CD4-positive, alpha-beta T cell treated with Interleukin-10 for 1 hour (primary cell): Measurements from ENCODE around the gene DEXI.
"Not testable (repeated sequence)": the region's sequence is repeated elsewhere in the genome, so short reads cannot be mapped to it uniquely, and the experiment has no call there.

Source experiments
- DNase-seq: peaks from one replicate; pipeline ENCODE4 v3.0.0-alpha.2; 2020

DEXI gene

DNA sequence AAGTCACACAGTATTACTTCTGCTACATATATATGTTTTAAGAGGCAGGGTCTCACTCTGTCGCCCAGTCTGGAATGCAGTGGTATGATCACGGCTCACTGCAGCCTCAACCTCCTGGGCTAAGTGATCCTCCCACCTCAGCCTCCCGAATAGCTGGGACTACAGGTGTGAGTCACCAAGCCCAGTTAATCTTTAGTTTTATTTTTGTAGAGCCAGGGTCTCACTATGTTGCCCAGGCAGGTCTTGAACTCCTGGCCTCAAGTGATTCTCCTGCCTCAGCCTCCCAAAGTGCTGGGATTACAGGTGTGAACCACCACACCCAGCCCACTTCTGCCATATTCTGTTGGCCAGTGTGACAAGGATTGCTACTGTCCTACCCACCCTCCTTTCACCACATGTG lies 17.0 kb downstream of the DEXI start:
- not testable (repeated sequence) for DNase-seq

DNA sequence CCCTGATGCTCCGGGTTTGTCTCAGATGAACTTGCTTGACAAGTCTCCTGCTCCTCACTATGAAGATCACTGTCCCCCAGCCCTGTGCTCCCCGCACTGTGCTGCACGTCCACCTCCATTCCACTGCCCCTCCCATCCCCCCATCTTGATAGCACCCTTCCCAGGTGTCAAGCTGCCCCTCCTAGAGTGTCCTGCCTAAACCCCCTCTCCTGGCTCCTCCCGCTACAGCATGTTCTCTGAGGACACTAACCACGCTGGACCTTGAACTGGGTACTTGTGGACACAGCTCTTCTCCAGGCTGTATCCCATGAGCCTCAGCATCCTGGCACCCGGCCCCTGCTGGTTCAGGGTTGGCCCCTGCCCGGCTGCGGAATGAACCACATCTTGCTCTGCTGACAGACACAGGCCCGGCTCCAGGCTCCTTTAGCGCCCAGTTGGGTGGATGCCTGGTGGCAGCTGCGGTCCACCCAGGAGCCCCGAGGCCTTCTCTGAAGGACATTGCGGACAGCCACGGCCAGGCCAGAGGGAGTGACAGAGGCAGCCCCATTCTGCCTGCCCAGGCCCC lies 18.5 kb downstream of the DEXI start:
- DNase-seq, result no peak

GRCh38 chr16:10923146-10923649 lies 19.1 kb downstream of the DEXI start:
- no peak for DNase-seq

DNA sequence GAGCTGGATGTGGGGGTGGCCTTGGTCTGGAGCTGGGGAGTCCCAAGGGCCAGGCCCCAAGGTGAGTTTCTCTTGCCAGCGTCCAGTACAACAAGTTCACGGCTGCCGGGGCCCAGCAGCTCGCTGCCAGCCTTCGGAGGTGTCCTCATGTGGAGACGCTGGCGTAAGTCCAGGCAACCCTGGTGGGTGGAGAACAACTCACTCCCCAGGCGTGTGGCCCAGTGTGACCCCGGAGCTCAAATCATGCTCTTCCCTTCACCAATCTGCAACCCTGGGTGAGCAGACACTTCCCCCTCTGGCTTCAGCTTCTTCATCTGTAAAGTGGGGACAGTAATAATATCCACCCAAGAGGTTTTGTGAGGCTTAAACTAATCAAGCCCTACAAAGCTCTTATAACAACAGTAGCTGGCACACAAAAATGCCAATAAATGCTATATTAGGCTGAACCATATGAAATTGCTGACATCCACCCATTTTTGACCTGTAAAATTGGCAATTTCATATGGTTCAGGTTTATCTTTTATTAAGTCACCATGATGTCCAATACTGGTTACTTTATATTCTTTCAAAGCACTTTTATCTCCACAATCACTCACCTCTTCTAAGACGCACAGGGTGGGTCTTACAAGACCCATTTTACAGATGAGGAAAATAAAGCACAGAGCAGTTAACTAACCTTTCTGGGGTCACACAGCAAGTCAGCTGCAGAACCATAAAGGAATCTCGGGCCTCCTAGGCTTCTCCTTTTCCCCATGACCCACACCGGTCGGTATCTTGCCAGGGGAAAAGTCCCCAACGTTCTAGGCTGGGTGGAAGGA lies 19.7 kb downstream of the DEXI start:
- DNase-seq, result no peak

DNA sequence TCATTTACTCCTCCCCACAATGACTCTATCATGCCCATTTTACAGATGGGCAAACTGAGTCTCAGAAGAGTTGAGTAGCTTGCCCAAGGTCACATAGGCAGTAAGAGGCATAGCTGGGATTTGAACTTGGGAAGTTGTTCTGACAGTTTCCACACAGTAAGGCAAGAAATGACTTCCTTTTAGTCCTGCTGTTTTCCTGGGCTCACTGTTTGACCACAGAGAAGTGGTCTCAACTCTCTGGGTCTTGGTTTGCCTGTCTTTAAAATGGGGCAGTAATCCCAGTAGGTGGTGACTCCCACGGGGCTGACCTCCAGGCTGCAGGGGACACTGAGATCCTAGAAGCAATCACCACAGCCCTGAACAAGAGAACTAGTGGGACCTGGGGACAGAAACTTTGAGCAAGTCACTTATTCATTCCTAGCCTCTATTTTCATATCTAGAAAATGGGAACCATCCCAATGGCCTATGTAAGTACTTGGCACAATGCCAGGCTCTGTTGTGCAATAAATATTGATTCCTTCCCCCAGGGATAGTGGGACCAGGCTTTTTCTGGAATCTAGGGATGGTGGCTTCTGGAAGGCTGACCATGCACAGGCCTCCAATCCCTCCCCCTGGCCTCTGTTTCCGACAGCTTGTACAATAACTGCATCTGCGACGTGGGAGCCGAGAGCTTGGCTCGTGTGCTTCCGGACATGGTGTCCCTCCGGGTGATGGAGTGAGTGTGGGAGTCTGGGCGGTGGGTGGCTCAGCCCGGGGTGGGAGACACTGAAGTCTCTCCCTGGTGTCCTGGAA lies 20.5 kb downstream of the DEXI start:
- no peak for DNase-seq

DNA sequence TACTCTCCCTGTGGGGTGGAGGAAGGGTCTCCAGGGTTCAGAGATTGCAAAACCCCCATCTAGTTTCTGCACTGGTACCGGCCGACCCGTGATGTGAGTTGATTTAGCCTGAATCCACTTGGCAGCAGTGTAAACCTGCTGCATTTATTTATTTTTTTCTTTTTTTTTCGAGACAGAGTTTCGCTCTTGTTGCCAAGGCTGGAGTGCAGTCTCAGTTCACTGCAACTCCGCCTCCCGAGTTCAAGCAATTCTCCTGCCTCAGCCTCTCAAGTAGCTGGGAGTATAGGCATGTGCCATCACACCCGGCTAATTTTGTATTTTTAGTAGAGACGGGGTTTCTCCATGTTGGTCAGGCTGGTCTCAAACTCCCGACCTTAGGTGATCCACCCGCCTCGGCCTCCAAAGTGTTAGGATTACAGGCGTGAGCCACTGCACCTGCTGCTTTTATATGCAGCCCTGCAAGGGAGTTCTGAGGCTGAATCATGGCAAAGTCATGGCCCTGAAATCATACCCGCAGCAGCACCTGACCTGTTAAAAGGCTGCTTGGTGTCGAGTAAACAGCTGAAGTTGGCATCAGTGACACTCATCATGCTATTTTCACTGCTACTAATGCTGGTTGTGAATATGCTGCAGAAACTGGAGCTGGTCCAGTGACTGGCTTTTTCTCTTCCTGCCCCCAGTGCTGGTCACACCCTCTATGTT lies 21.4 kb downstream of the DEXI start:
- DNase-seq, result no peak

- DNase-seq, result no peak
Observed at GRCh38 chr16:10919003-10919351, 23.3 kb downstream of the DEXI start.

- DNase-seq, result peak; percentile 82
Observed at GRCh38 chr16:10918294-10919002, 23.8 kb downstream of the DEXI start.

DNA sequence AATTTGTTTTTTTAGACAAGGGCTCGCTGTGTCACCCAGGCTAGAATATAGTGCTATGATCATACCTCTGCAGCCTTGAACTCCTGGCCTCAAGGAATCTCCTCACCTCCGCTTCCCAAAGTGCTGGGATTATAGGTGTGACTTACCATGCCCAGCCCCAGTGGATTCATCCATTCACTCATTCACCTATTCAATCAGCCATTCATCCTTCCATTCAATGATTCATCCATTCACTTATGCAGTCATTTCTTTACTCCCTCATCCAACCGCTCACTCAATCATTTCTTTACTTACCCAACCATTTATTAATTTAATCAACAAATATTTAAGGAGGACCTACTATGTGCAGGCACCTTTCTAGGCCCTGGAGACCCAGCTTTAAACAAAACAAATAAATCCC lies 25.7 kb downstream of the DEXI start:
- no peak for DNase-seq

- DNase-seq, result no peak
Observed at GRCh38 chr16:10911267-10911666, 31.0 kb downstream of the DEXI start.

GRCh38 chr16:10907757-10908045 lies 34.6 kb downstream of the DEXI start:
- no peak for DNase-seq

- DNase-seq, result no peak
Observed at GRCh38 chr16:10906914-10907756, 35.1 kb downstream of the DEXI start.

- no peak for DNase-seq
Observed at GRCh38 chr16:10906482-10906881, 35.8 kb downstream of the DEXI start.

GRCh38 chr16:10902999-10903398 lies 39.3 kb downstream of the DEXI start:
- DNase-seq, result no peak

GRCh38 chr16:10897134-10897533 lies 45.1 kb downstream of the DEXI start:
- no peak for DNase-seq

DNA sequence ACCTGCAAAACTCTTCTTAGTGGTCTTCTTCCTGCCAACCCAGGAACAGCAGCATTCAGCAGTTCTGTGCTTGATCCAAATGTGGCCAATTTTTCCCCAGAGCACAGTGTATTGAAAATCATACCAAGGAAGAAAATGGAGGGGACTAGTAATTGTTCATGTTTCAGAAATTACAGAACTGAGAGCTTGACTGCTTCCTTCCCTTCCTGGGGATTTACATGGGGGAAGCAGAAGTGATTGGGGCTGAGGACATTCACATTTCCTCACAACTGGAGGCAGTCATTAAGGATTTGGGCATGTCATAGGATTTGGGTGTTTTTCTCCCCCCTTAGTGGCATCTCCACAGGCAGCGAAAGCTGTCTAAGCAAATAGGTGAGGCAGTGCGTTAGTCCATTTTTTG lies 45.5 kb downstream of the DEXI start:
- DNase-seq, result no peak

- no peak for DNase-seq
Observed at GRCh38 chr16:10896165-10896564, 46.1 kb downstream of the DEXI start.

GRCh38 chr16:10895053-10895946 lies 47.0 kb downstream of the DEXI start:
- DNase-seq, result no peak

GRCh38 chr16:10892782-10893318 lies 49.4 kb downstream of the DEXI start:
- DNase-seq, result no peak

- no peak for DNase-seq
Observed at GRCh38 chr16:10889855-10890254, 52.4 kb downstream of the DEXI start.
